RWPE1 (cell line): ENCODE data around the gene SDR42E2.

ENCODE experiments used
- CTCF ChIA-PET: fragments of 350-600 bp; sonication (Branson Sonifier 250); formaldehyde crosslinking; extraction: SDS; loops from one replicate; lab custom pipeline; 2021; lab: Yijun Ruan, JAX
- POLR2A ChIA-PET: fragments of 400-600 bp; formaldehyde crosslinking; extraction: SDS; loops from one replicate; lab custom pipeline; 2020; ENCODE audit warnings: antibody characterized with exemption; ENCODE audit not compliant: low non-redundant PET; lab: Yijun Ruan, JAX
- DNase-seq: peaks from one replicate; pipeline ENCODE4 v3.0.0; 2012; ENCODE audit warnings: low spot score
- H3K27ac ChIP-seq: fragments of 450-650 bp; 2 replicates; pipeline ENCODE4 v1.5.1; 2017
- TF ChIP-seq, protein P1 (sequence below): fragments of 450-650 bp; conservative IDR thresholded peaks from 2 replicates; pipeline ENCODE4 v1.5.1; 2017; ENCODE audit warnings: low read depth, mild to moderate bottlenecking

Gene SDR42E2

DNA sequence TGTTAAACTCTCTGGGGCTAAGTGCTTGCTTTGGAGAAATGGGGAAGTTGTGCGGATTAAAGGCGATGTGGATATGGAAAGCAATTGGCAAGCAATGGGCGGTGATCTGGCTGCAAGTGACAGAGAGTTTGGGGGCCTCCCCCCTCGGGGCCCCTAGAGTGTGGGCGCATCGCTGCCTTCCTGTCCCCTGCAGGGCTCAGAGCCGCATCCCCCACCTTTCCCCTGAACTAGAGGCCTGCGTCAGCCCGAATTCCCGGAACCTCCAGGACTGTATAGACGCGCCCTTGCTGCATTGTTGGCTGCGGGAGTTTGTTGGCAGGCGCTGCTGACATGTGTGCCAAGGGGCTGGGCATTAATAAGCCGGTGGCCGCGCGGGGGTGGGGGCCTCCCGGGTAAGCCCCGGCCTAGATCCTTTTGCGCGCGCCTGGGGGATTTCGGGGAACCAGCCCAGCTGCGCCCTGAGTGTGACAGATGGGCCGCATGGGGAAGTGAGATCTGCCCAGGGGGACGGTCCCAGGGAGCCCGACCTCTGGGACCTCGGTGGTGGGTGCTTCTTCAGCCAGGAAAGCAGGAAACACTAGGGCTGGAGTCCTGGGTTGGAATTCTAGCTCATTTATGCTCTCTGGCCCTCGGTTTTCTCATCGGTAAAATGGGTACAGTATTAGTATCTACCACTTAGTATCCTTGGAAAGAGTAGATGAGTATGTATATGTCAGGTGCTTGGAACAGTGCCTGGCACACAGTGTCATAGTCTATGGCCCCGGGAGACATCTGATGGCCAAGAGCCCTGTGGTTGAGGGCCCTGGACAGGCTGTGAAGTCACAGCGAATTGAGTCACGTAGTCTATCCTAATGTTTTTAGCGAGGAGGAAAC lies 44.8 kb downstream of the SDR42E2 start:
- peak; percentile 56 for DNase-seq
- H3K27ac ChIP-seq: peak overlapping the region; percentile 92
- TF ChIP-seq, protein P1, sequence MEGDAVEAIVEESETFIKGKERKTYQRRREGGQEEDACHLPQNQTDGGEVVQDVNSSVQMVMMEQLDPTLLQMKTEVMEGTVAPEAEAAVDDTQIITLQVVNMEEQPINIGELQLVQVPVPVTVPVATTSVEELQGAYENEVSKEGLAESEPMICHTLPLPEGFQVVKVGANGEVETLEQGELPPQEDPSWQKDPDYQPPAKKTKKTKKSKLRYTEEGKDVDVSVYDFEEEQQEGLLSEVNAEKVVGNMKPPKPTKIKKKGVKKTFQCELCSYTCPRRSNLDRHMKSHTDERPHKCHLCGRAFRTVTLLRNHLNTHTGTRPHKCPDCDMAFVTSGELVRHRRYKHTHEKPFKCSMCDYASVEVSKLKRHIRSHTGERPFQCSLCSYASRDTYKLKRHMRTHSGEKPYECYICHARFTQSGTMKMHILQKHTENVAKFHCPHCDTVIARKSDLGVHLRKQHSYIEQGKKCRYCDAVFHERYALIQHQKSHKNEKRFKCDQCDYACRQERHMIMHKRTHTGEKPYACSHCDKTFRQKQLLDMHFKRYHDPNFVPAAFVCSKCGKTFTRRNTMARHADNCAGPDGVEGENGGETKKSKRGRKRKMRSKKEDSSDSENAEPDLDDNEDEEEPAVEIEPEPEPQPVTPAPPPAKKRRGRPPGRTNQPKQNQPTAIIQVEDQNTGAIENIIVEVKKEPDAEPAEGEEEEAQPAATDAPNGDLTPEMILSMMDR: no peak
- ChIA-PET CTCF (interaction anchor here (0.5 to 2.3 kb wide), 7 partner anchors 12 to 1101 kb away, joined by 3 to 5 read pairs (median 4); no protein-coding TSS in a partner anchor), POLR2A (interaction anchor here (0.6 kb wide), 1 partner anchor 30 kb away, joined by 3 read pairs; no protein-coding TSS in a partner anchor)

DNA sequence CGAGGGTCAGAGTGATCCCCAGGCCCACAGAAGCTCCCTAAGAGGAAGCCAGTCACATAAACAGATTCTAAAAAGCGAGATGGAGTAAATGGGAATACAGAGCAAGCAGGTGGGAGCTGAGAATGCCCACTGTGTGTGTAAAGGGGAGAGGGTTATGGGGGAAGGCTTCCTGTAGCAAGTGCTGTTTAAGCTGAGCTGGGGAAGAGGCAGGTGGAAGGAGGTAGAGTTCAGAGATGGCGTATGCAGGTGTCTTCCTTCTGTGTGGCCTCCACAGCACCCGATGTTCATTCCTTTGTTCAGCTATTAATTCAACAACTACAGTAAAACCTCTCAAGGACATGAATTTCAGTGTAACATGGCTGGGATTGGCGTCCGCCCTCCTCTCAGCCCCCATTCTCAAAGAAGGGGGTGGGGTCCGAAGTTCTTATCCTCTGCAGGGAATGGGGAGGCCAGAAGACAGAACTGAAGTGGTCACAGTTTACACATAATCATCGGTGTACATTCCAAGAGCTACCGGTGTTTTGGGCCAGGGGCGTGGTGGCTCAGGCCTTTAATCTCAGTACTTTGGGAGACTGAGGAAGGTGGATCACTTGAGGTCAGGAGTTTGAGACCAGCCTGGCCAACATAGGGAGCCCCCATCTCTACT lies 45.5 kb downstream of the SDR42E2 start:
- peak overlapping the region; percentile 92 for H3K27ac ChIP-seq
- POLR2A ChIA-PET: no interaction called here
- CTCF ChIA-PET: interaction anchor here (0.6 to 2.3 kb wide), 2 partner anchors 13 to 197 kb away, joined by 3 to 5 read pairs; no protein-coding TSS in a partner anchor
- TF ChIP-seq, protein P1: no peak
- DNase-seq: no peak

DNA sequence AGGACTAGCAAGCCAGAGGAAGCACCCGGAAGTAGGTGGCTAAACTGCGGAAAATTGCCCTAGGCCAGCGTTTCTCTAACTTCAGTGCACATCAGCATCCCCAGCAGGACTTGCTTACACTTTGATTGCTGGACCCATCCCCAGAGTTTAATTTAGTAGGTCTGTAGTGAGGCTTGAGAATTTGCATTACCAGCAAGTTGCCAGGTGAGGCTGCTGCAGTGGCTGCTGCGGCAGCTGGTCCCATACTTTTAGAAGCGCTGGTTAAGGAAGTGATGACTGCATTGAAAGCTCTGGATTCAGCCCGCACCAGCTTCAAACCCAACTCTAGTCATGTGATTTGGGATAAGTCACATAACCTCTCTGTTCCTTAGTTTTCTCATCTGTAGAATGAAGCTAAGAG lies 48.0 kb downstream of the SDR42E2 start:
- POLR2A ChIA-PET: interaction anchor here (0.6 kb wide), 1 partner anchor 19 kb away, joined by 3 read pairs; no protein-coding TSS in a partner anchor
- H3K27ac ChIP-seq: peak overlapping the region; percentile 92
- CTCF ChIA-PET: interaction anchor here (1.1 kb wide), 1 partner anchor 111 kb away, joined by 3 read pairs; no protein-coding TSS in a partner anchor
- no peak for DNase-seq
- TF ChIP-seq, protein P1: no peak

DNA sequence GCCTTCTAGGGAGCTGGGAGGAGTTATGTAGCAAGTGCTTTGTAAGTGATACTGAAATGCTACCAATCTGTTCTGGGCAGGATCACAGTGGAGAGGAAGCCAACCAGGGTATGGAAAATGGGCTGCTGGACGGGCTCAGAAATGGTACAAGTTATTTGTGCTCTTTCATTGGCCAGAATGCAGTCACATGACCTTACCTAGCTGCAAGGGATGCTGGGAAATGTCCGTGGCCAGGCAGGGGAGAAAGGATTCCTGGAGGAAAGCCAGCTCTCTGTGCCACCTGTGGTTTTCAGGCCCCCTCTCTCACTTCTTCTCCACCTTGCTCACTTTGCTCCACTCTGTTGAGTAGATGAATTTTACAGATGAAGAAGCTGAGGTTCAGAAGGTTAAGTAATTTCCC lies 48.5 kb downstream of the SDR42E2 start:
- no peak for DNase-seq
- POLR2A ChIA-PET: interaction anchor here (0.6 kb wide), 2 partner anchors 20 to 561 kb away, joined by 3 to 7 read pairs; no protein-coding TSS in a partner anchor
- peak overlapping the region; percentile 92 for H3K27ac ChIP-seq
- CTCF ChIA-PET: interaction anchor here (1.1 kb wide), 1 partner anchor 112 kb away, joined by 3 read pairs; no protein-coding TSS in a partner anchor
- TF ChIP-seq, protein P1: no peak

DNA sequence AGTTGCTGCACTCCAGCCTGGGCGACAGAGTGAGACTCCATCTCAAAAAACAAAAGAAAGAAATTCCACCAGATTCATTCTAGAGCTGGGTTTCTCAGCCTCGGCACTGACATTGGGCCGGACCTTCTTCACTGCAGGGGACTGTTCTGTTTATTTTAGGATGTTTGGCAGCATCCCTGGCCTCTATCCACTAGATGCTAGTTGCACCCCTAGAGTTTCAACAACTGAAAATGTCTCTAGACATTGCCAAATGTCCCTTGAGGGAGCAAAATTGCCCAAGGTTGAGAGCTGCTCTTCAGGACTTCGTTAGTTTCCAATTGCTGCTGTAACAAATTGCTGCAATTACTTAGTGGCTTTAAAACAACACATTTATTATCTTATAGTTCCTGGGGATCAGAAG lies 50.9 kb downstream of the SDR42E2 start:
- ChIA-PET CTCF (no interaction called here), POLR2A (no interaction called here)
- H3K27ac ChIP-seq: no peak overlapping the region
- no peak for DNase-seq
- TF ChIP-seq, protein P1: no peak

DNA sequence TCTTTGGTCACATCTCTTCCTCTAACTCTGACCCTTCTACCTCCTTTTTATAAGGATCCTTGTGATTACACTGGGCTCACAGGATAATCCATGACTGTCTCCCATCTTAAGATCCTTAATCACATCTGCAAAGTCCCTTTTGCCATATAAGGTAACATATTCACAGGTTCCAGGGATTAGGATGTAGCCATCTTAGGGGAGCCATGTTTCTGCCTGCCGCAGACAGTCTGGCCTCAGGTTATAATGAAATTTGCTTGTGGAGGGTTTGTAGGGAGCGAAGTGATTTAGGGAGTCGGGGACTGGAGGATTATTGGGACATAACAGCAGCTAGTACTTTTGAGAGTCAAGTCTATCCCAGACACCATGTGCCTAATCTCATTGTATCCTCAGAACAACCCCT lies 51.5 kb downstream of the SDR42E2 start:
- CTCF ChIA-PET: no interaction called here
- H3K27ac ChIP-seq: no peak overlapping the region
- TF ChIP-seq, protein P1: no peak
- DNase-seq: no peak
- POLR2A ChIA-PET: no interaction called here
